Measurements from ENCODE around the gene SYT17.

The SYT17 gene

DNA sequence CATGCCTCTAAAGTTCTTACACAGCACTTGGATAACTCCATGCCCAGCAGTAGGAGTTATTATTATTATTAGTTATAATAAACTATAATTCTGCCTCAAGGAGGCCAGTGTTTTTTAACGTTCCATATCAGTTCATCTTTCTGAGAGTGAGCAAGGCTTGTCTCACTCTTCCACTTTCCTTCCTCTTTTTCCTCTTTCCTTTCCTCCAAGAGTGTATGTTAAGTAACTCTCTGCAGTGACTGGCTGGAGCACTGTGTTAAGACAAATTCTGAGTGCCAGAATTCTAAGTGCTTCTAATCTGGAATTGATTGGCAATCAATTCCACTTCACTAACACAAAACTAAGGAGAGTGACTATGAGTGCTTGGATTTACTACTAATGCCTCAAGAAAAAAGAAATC is 133.9 kb downstream of the SYT17 start:
- DNase-seq (ENCODE audit: low read depth), result no peak

DNA sequence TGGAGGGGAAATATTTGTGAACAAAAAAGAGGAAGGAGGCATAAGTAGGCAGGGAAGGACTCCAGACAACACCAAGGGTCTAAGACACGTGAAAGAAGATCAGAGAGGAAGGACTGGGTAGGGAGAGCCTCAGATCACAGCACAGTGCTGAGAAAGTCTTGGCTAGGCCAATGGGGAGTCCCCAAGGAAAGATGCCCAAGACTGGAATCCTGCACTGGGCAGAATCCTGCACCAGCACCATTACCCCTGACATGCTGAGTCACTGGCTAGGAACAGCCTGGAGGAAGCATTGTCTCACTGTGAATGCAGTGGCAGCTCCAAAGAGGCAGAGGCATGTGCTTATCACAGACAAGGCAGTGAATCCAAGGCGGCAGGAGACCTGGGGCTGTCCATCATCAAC is 136.7 kb downstream of the SYT17 start:
- no peak for DNase-seq (ENCODE audit: low read depth)

DNA sequence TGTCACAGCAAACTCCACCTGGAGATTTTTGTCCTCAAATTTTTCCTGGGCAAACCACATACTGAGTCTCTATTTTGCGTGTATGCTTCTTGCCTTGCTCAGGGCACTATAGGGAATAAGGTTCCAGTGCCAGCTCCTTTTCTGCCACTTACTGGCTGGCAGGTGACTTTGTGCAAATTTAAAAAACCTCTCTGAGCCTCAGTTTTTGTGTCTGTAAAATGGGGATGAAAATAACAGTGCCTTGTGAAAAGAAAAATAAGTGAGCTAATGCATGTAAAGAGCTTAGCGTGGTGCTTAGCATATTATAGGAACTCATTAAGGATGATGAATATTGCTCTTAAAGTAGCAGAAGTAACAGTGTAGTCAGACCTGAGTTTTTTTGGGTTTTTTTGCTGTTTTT is 137.4 kb downstream of the SYT17 start:
- DNase-seq (ENCODE audit: low read depth), result no peak

DNA sequence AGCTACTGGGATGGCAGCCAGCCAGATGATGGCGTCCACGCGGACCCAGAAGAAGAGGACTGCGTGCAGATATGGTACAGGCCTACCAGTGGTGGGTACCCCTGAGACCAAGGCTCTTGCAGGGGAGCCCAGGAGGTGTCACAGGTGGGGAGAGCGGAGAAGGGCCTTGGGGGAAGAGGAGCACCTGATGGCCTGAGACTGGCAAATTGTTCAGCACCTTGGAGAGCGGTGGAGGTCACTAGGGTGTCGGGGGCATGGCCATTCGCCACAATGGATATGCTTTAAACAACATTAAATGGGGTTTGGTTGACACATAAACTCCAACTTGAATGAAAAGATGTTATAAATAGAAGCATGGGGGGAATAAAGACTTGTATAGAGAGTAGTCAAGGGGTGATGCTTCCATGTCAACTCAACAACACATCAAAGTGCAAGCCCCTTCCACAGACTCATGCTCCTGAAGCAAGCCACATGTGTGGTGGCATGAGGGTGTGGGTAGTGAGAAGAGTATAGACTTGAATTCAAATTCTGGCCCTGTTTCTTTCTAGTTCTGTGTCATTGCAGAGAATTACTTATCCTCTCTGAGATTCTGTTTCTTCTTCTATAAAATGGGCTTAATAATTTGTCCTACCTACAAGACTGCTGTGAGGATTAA is 139.7 kb downstream of the SYT17 start:
- DNase-seq (ENCODE audit: low read depth), result no peak

DNA sequence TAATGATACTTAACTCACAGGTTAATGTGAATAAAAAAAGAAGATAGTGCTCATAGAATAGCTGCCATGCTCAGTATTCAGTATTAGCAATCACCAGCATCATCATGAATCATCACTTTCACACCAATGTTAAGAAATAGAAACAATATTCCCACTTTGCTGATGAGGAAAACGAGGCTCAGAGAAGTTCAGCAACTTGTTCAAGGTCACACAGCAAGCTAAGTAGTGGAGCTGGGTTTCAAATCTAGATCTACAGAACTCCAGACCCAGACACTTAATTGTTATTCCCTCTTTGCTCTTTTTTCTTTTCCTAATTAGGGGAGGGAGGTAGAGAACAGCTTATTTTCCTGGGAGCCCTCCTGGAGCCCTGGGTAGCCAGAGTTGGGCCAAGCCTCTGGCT is 140.4 kb downstream of the SYT17 start:
- DNase-seq (ENCODE audit: low read depth), result no peak

DNA sequence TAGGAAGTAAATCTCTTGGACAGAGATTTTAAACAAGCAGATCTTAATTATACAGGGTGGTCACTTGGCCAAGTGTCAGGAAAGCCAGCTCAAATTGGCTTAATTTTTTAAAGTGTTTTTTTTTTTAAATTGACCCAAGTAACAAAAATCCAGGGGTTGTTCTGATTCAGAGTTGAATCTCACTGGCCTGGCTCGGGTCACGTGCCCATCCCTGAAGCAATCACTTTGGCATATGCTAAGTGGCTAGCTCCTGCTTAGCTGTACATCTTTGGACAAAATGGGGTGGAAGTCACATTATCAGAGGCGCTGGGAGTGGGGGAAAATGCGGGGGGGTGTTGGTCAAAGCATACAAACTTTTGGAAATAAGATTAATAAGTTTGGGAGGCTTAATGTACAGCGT is 141.1 kb downstream of the SYT17 start:
- no peak for DNase-seq (ENCODE audit: low read depth)

DNA sequence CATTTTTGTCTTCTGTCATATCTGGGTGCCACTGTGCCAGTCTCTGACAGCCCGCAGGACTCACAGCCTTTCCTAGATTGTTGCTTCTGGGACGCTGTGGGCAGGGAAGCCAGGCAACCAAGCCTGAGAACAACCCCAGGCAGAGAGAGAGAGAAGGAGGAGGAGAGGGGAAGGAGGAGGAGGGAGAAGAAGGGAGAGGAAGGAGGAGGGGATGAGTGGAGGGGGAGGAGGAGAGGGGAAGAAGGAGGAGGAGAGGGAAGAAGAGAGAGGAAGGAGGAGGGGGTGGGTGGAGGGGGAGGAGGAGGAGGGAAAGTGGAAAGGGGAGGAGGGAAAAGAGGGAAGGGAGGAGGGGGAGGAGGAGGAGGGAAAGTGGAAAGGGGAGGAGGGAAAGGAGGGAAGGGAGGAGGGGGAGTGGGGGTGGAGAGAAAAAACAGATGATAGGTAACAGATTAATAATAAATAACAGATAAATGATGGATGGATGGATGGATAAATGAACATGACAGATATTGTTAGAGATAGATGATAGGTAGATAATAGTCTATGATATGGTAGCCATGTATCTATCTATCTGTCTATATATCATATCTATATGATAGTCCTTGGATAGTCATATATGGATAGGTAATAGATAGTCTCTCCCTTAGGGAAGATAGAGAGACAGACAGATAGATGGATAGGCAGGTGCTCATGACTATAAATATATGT is 146.8 kb downstream of the SYT17 start:
- no peak for DNase-seq (ENCODE audit: low read depth)

DNA sequence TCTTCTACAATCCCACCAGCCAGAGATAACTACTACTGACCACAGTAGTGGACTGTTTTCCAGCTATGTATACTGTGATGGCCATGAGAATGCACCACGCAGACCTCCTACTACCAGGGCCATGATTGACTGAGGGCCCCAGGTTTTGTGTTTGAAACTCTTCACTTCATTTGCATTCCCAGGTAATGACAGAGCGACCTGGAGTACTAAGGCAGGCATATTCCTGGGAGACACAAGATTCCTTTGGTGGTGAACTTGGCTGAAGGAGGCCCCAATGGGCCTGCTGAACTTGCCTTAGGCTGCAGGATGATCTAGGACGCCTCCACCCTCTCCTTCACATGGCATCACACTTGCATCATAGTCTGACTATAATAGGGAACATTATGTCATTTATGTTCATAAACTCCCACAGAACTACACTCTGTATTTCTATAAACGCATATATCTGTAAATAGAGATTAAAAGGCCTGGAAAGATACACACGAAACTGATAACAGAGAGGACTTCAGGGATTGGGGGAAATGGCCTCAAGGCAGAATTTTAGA is 147.9 kb downstream of the SYT17 start:
- DNase-seq (ENCODE audit: low read depth), result no peak

DNA sequence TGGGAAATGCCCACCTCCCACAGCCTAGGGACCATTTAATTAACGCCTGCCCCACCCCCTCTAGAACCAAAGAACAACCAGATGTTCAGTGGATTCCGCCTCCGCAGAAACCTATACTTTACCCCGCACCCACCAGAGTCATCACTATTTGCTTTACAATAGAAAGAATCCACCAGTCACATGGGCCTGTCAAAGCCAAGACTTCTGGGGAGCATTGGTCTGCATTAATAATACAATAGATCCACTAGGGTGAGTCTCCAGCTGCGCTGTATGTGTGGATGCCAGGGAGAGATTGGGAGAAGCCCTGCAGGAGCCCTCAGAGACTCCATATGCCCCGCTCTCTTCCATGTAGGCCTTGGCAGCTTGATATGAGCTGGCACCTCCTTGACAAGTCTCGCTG is 148.8 kb downstream of the SYT17 start:
- no peak for DNase-seq (ENCODE audit: low read depth)

Data from stimulated activated CD8-positive, alpha-beta memory T cell treated with anti-CD3 and anti-CD28 coated beads, Interleukin-15, amount 100 ng/mL, for 1 hour (primary cell).